Skeletal muscle tissue (tissue), 4 donors: Measurements from ENCODE around the gene HLA-E. TPM values are rescaled to one million over a fixed set of nuclear protein-coding genes. Genes with fewer than 3 reads are reported as not detected.
A peak's percentile ranks its signal among the peaks of the same experiment; 100 is the strongest.
"Not testable (repeated sequence)": the region's sequence is repeated elsewhere in the genome, so short reads cannot be mapped to it uniquely, and the experiment has no call there.

Experiments
- H3K27ac ChIP-seq: one replicate; pipeline ENCODE4 v1.7.0; 2013; ENCODE audit warnings: mild to moderate bottlenecking, low read depth, low read length, inconsistent platforms
- H3K27me3 ChIP-seq, 3 donors: one replicate each; pipeline ENCODE4 v1.7.0; 2013; ENCODE audit warnings: low read length in 3 of 3; ENCODE audit not compliant: control insufficient read depth in 3 of 3, insufficient read depth in 3 of 3
- H3K36me3 ChIP-seq, 3 donors: one replicate each; pipeline ENCODE4 v1.7.0; 2013; ENCODE audit warnings: low read length in 3 of 3; ENCODE audit not compliant: control insufficient read depth in 3 of 3, insufficient read depth in 3 of 3
- H3K4me1 ChIP-seq, 3 donors: one replicate each; pipeline ENCODE4 v1.7.0; 2013; ENCODE audit warnings: low read length in 3 of 3, mild to moderate bottlenecking in 3 of 3; ENCODE audit not compliant: control insufficient read depth in 3 of 3, insufficient read depth in 3 of 3
- H3K4me3 ChIP-seq, 3 donors: one replicate each; pipeline ENCODE4 v1.7.0; 2013; ENCODE audit warnings: low read length in 3 of 3
- H3K9ac ChIP-seq, 3 donors: one replicate each; pipeline ENCODE4 v1.7.0; 2013; ENCODE audit warnings: low read length in 3 of 3, mild to moderate bottlenecking in 3 of 3, moderate library complexity in 2 of 3, low read depth in 1 of 3
- H3K9me3 ChIP-seq, 3 donors: one replicate each; pipeline ENCODE4 v1.7.0; 2013; ENCODE audit warnings: low read length in 3 of 3; ENCODE audit not compliant: control insufficient read depth in 3 of 3
- total RNA-seq: library from RNA; depleted of rRNA; stranded (reverse); fragments of >200 nt; gene quantifications from one replicate; pipeline ENCODE4 v1.2.3, GENCODE V29; 2014
- donor health status: Osteomylitis.

The HLA-E gene
- total RNA-seq, 1 donor from 2014 or later, result 98.6 TPM

DNA sequence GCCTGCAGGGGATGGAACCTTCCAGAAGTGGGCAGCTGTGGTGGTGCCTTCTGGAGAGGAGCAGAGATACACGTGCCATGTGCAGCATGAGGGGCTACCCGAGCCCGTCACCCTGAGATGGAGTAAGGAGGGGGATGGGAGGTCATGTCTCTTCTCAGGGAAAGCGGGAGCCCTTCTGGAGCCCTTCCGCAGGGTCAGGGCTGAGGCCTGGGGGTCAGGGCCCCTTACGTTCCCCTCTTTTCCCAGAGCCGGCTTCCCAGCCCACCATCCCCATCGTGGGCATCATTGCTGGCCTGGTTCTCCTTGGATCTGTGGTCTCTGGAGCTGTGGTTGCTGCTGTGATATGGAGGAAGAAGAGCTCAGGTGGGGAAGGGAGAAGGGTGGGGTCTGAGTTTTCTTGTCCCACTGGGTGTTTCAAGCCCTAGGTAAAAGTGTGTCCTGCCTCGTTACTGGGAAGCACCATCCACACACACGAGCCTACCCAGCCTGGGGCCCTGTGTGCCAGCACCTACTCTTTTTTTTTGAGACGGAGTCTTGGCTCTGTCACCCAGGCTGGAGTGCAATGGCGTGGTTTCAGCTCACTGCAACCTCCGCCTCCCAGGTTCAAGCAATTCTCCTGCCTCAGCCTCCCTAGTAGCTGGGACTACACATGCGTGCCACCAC, 2.1 kb downstream of the HLA-E start:
- peaks cover 0 to 23% (median 0%) of the 10 kb centered on the region in 3 donors for H3K27me3 ChIP-seq
- H3K9ac ChIP-seq, result peak overlapping the region in 2 of 3 donors; percentile 24 to 60
- H3K4me1 ChIP-seq, result peaks cover 9 to 26% (median 14%) of the 10 kb centered on the region in 3 donors
- peaks cover 18 to 24% (median 18%) of the 10 kb centered on the region in 3 donors for H3K36me3 ChIP-seq
- not testable (repeated sequence) for H3K9me3 ChIP-seq, H3K27ac ChIP-seq
- peak overlapping the region; percentile 76 to 81 (median 81) for H3K4me3 ChIP-seq

DNA sequence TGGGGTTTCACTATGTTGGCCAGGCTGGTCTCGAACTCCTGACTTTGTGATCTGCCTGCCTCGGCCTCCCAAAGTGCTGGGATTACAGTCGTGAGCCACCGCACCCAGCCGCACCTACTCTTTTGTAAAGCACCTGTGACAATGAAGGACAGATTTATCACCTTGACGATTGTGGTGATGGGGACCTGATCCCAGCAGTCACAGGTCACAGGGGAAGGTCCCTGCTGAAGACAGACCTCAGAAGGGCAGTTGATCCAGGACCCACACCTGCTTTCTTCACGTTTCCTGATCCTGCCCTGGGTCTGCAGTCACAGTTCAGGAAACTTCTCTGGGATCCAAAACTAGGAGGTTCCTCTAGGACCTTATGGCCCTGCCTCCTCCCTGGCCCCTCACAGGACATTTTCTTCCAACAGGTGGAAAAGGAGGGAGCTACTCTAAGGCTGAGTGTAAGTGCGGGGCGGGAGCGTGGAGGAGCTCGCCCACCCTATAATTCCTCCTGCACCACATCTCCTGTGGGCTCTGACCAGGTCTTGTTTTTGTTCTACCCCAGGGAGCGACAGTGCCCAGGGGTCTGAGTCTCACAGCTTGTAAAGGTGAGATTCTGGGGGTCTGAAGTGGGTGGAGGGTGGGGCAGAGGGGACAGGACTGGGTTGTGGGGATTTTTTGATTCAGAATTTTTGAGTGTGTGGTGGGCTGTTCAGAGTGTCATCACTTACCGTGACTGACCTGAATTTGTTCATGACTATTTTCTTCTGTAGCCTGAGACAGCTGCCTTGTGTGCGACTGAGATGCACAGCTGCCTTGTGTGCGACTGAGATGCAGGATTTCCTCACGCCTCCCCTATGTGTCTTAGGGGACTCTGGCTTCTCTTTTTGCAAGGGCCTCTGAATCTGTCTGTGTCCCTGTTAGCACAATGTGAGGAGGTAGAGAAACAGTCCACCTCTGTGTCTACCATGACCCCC, 3.0 kb downstream of the HLA-E start:
- Histone ChIP-seq H3K9me3 (no peaks in the 10 kb centered on the region), H3K27me3 (peaks cover 0 to 23% (median 0%) of the 10 kb centered on the region in 3 donors), H3K4me1 (peaks cover 9 to 26% (median 18%) of the 10 kb centered on the region in 3 donors), H3K36me3 (peaks cover 18 to 24% (median 18%) of the 10 kb centered on the region in 3 donors), H3K4me3 (peak overlapping the region in 2 of 3 donors; percentile 31 to 52), H3K27ac (no peak overlapping the region), H3K9ac (peak overlapping the region in 1 of 3 donors; percentile 11)

- no peak overlapping the region for H3K4me3 ChIP-seq
- peaks cover 0 to 18% (median 0%) of the 10 kb centered on the region in 3 donors for H3K27me3 ChIP-seq
- no peak overlapping the region for H3K9ac ChIP-seq
- H3K36me3 ChIP-seq, result peaks cover 18 to 24% (median 18%) of the 10 kb centered on the region in 3 donors
- H3K9me3 ChIP-seq, result no peaks in the 10 kb centered on the region
- peaks cover 9 to 26% (median 18%) of the 10 kb centered on the region in 3 donors for H3K4me1 ChIP-seq
- H3K27ac ChIP-seq, result no peak overlapping the region
Observed at GRCh38 chr6:30493643-30494250, 4.4 kb downstream of the HLA-E start.

GRCh38 chr6:30494291-30494861, 5.1 kb downstream of the HLA-E start:
- H3K27ac ChIP-seq, result no peak overlapping the region
- peaks cover 0 to 14% (median 0%) of the 10 kb centered on the region in 3 donors for H3K27me3 ChIP-seq
- no peak overlapping the region for H3K9ac ChIP-seq
- peaks cover 18 to 24% (median 18%) of the 10 kb centered on the region in 3 donors for H3K36me3 ChIP-seq
- no peak overlapping the region for H3K4me3 ChIP-seq
- peaks cover 9 to 24% (median 18%) of the 10 kb centered on the region in 3 donors for H3K4me1 ChIP-seq
- no peaks in the 10 kb centered on the region for H3K9me3 ChIP-seq

DNA sequence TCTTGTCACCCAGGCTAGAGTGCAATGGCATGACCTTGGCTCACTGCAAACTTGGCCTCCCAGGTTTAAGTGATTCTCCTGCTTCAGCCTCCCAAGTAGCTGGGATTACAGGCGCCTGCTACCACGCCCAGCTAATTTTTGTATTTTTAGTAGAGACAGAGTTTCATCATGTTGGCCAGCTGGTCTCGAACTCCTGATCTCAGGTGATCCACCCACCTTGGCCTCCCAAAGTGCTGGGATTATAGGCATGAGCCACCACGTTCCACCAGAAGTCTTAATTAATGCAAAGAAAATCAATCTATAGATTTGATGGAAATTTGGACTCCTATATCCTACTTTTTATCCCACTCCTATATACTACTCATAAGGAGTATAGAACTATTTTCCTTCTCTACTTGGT, 5.8 kb downstream of the HLA-E start:
- H3K9me3 ChIP-seq, H3K4me3 ChIP-seq, H3K9ac ChIP-seq, H3K27ac ChIP-seq: not testable (repeated sequence)
- Histone ChIP-seq H3K27me3 (peaks cover 0 to 11% (median 0%) of the 10 kb centered on the region in 3 donors), H3K4me1 (peaks cover 9 to 19% (median 18%) of the 10 kb centered on the region in 3 donors), H3K36me3 (peaks cover 18 to 24% (median 18%) of the 10 kb centered on the region in 3 donors)

DNA sequence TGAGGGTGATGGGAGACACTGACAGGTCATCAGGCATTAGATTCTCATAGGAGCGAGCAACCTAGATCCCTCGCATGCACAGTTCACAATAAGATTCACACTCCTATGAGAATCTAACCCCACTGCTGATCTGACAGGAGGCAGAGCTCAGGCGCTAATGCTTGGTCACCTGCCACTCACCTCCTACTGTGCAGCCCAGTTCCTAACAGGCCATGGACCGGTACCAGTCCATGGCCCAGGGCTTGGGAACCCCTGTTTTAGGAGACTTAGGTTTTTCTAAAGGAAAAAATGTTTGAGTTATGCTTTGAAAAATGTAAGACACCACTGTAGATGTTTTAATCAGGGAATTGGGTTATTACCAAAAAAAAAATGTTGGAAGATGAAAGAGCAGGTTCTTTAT, 6.7 kb downstream of the HLA-E start:
- H3K36me3 ChIP-seq, result peaks cover 11 to 15% (median 11%) of the 10 kb centered on the region in 3 donors
- no peak overlapping the region for H3K9ac ChIP-seq
- no peaks in the 10 kb centered on the region for H3K9me3 ChIP-seq
- H3K27me3 ChIP-seq, result peaks cover 0 to 4% (median 0%) of the 10 kb centered on the region in 3 donors
- H3K27ac ChIP-seq, result peak overlapping the region; percentile 40
- no peak overlapping the region for H3K4me3 ChIP-seq
- peaks cover 0 to 13% (median 9%) of the 10 kb centered on the region in 3 donors for H3K4me1 ChIP-seq

GRCh38 chr6:30497261-30497599, 7.9 kb downstream of the HLA-E start:
- not testable (repeated sequence) for H3K27ac ChIP-seq, H3K9me3 ChIP-seq, H3K4me1 ChIP-seq, H3K36me3 ChIP-seq, H3K4me3 ChIP-seq, H3K9ac ChIP-seq, H3K27me3 ChIP-seq

- H3K9me3 ChIP-seq, result no peaks in the 10 kb centered on the region
- peaks cover 0 to 4% (median 3%) of the 10 kb centered on the region in 3 donors for H3K4me1 ChIP-seq
- H3K9ac ChIP-seq, result no peak overlapping the region
- no peak overlapping the region for H3K4me3 ChIP-seq
- H3K36me3 ChIP-seq, result peaks cover 0 to 3% (median 0%) of the 10 kb centered on the region in 3 donors
- H3K27me3 ChIP-seq, result no peaks in the 10 kb centered on the region
- no peak overlapping the region for H3K27ac ChIP-seq
Observed at GRCh38 chr6:30497714-30498113, 8.4 kb downstream of the HLA-E start.

DNA sequence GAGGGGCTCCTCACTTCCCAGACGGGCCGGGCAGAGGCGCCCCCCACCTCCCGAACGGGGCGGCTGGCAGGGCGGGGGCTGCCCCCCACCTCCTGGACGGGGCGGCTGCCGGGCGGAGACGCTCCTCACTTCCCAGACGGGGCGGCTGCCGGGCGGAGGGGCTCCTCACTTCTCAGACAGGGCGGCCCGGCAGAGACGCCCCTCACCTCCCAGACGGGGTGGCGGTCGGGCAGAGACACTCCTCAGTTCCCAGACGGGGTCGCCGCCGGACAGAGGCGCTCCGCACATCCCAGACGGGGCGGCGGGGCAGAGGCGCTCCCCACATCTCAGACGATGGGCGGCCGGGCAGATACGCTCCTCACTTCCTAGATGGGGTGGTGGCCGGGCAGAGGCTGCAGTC, 9.4 kb downstream of the HLA-E start:
- H3K36me3 ChIP-seq, H3K9ac ChIP-seq, H3K9me3 ChIP-seq, H3K27ac ChIP-seq, H3K4me1 ChIP-seq, H3K27me3 ChIP-seq, H3K4me3 ChIP-seq: not testable (repeated sequence)
